HG02610 (cell line): ENCODE measurements around the gene ZEB2.

Experiments
- ATAC-seq: cut with Tn5 transposase; IDR thresholded peaks from one replicate; pipeline ENCODE4 v1.9.1; 2021; ENCODE audit warnings: mild to moderate bottlenecking, moderate library complexity; ENCODE audit not compliant: unreplicated experiment

Gene ZEB2

DNA sequence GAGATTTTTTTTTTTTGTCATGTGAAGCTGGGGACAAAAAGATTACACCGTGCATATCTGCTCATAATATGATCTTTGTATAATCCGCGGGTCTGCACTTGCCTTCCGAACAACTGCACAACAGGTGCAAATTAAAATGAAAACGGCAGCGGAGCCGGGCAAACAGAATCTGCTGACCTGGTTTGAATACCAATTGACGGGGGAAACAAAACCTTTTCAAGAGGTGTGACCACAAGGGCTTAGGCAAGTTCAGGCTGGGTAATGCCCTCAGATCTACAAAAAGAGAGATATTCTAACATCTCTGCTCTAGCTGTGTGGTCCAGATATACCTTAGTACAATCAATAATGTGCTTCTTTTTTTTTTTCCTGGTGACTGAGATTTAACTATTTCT lies 88.5 kb downstream of the ZEB2 start:
- ATAC-seq = no peak

DNA sequence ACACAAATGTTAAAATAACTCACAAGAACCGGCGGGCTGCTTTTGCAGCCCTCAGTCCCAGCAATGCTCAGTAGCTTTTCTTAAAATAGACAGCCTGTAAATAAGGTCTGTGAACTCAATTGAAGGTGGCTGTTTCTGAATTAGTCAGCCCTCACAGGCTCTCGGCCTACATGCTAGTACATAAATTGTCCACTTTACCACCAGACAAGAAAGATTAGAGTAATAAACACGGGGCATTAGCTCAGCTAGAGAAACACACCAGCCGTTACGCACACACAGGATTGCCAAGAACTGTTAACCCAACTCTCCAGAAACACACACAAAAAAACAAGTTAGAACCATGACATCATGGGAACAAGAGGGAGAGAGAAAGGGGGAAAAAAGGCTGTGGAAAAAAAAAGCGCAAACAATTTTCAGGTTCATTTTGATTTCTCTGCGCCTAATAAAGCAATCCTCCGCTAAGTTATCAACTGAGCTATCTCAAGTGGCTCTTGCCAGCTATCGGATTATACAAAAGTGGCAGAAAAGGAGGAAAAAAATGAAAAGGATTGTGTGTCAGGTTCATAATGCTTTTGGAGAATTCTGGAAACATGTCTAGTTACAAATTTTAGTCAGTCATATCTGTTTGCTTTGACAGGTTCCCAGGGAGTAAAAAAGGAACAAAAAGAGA lies 89.1 kb downstream of the ZEB2 start:
- ATAC-seq = peak; percentile 98

DNA sequence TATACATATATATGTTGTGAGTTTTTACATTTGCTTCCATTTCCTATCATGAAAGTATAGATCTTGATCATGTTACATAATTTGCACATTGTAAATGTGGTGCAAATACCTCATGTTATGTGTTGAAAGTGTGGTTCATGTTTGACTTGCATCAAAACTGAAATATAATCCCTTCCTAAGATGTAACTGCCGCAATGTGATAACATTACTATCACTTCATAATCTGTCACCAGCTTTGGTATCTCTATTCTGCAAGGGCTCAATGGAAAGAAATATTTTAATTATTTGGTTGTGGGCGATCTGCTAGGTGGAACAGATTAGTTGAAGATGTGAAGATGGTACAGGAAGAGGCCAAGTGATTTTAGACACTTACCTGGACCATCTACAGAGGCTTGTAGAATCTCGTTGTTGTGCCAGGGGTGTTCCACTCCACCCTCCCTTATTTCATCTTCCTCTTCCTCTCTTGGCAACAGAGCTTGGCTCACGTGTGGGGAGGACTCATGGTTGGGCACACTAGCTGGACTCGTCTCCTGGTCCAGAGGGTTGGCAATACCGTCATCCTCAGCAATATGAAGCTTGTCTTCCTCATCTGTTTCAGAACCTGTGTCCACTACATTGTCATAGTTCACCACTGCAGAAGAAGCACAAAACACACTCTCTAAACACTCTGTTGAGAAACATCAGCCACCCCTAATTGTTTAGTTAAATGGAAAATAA lies 90.4 kb downstream of the ZEB2 start:
- no peak for ATAC-seq

DNA sequence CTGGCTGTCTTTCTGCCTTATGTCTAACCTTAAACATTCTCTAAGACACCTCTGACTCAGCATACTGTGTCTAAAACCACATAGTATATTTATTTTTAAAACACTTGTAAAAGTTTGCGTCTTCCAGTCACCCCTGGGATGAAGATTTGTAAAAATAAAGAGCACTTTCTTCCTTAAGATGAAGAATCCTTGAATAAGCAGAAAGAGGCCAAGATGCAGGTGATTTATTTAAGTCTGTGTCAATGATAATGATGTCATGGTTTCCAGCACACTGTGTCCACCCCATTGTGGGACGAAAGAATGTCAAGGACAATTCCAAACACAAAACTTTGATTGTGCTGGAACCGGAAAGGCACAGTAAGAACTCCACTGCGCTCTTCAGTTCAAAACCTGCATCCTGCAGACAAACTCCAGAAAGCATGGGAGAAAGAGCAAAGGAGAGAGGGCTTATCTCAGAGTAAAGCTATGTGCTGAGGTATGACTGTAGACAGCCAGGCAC lies 92.9 kb downstream of the ZEB2 start:
- no peak for ATAC-seq

GRCh38 chr2:144426355-144426754 lies 93.6 kb downstream of the ZEB2 start:
- no peak for ATAC-seq

DNA sequence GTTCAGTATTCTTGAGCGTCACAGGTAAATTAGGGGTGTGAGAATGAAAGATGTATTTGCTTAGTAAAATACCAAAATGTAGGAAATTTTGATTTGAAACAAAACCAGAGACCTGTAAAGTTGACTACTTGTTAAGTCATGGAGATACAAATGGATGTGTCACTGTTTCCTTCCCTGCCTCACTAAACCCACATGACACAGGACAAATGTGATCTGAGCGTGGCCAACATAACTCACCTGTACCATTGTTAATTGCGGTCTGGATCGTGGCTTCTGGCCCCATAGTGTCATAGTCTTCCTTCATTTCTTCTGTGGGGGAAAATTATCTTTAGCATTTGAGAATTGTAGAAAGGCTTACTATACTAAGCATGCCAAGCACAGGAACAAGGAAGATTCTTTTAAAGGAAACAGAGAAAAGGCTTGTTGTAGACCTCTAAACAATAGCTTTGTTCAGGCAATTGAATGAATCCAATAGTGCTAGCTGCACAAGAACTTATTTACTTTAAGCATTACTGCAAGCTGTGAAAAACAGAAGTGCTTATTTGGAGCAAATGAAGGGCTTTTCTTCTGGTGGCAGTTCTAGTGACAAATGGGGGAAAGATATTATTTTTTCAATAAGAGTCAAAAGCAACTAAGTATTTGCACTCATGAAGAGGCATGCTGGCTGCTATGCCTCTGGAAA lies 95.2 kb downstream of the ZEB2 start:
- ATAC-seq = no peak

DNA sequence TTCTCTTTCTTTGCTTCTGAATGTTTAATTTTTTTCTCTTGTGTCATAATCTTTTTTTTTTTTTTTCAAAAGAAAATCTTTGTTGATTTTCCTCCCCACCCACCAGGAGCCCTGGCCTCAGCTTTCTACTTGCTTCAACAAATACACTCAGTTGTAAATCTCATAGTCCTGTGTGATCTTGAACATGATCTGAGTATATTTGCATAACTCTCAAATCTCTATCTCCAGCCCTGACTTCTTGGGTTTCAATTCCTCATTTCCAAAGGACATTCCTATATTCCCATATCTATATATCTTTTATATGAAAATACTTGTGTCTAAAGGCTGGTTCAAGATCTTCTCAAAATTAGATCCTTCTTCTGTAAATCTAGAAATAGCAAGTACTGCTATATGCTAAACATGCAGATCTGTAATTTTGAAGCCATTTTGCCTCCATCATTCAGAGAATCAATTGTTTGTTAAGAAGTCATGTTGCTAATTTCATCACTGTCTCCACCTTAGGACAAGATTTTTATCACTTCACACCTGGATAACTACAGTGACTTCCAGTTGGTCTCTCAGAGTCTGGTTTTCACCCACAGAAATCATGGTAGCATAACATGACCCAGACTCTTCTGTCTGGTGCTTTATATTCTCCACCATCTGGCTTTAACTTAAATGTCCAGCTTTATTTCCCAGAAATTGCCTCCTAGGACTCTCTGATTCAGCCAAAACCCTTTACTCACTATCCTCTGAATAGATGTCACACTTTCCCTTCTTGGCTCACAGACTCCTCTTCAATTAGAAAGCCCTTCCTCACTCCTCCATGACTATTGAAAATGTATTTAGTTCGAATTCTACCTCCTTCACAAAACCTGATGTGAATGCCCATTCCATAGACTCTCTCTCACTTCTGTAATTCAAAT lies 98.1 kb downstream of the ZEB2 start:
- ATAC-seq = no peak

DNA sequence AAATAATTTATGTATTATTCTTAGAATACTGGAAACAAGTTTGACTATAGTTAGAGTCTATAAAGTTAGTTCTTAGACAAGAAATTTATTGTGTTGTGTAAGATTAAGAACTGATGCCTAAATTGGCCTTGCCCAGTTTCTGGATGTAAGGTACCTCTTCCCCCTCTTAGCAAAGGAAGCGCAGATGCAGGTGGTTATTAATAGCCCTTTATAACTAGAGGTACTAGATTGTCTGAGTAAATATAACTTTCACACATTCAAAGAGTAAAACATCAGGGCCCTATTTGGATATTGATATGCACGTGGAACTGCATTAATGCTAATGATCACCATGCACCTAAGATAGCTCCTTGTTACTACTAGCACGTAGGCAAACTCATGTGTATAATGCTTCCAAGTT lies 100.7 kb downstream of the ZEB2 start:
- no peak for ATAC-seq

DNA sequence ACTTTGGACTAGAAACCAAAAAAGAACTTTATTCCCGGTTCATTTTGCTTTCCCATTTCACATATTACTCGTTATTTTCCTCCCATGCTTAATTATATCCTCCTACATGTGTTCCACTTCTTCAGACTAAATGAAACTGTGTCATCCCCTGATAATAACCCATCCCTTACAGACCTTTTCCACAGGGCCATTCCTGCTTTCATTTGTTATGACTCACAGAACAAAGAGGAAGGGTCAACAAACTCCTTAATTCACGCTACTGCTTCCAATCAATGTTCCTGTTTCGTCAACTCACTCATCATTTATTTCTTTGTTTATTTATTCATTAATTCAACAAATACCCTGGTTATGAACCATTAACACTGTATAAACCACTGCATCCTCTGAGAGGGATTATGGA lies 104.5 kb downstream of the ZEB2 start:
- no peak for ATAC-seq

DNA sequence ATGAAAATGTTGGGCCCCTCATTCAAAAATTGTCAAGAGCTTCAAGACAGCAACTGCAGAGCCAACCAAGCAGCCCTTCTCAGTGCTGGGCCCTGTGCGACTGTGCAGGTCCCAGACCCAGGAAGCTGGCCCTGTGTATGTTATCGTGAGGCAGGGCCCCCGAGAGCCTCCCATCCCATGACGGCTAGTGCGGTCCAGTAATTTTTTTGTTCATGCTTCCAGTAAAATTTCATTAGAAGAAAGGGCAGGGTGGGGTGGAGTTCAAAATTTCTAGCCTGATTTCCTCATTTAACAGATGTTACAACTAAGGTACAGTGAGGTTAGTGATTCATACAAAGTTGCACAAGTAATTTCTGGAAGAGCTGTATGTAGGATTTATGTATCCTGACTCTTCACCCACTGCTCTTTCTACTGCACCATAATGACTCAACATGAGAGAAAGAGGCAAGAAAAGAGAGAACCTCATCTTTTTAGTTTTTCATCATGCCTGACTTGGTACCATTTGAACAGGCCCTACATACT lies 105.5 kb downstream of the ZEB2 start:
- peak; percentile 96 for ATAC-seq

DNA sequence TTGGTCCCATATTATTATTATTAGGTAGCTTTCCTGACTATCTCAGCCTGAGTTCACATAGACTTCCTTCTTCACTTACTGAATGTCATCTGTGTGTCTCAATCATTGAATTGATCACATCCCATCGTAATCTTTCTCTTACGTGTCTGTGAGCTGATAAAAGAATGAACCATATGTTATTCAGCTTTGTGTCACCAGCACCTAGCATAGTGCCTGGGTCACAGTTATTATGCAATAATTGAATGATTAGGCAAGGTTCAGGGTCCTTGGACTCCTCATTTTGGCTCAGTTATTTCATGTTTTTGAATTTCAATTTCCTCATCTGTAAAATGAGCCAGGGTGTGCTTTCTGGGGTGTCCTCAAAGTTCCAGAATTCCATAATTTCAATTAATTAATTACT lies 107.2 kb downstream of the ZEB2 start:
- no peak for ATAC-seq

DNA sequence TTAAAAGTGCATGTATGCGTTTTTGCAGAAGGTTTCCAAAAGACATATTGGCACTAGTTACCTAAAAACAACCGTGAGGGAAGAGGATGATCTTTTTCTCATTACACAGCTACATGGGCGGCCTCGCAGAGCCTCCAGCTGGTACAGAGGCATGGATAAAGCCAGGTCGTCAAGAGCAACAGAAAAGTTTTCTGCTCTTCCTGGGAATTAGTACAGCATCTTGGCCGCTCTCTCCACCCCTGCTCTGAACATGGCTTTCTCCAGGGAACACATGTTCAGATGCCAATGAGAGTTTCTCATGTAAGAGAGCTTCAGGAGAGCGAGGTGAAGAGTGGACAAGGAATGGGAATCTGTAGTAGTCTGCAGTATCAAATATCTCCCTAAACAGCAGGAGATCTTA lies 108.4 kb downstream of the ZEB2 start:
- no peak for ATAC-seq

DNA sequence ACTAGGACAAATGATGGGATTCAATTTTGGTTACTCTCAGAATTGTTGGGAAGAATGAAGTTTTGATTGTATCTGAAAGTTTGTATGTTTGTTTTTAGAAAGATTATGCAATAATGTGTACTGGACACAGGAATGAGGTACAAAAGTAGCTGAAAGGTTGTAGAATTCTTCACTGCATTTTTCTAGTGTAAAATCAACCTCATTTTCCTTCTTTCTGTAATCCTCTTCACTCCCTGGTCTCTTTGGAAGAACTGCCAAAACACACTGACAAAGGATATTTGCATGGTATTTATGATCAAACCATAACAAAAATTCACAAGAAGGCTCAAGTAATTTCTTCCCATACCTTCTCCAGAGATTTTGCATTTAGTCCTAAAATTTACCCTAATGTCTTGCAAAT lies 110.7 kb downstream of the ZEB2 start:
- no peak for ATAC-seq

GRCh38 chr2:144407262-144407661 lies 112.7 kb downstream of the ZEB2 start:
- no peak for ATAC-seq

DNA sequence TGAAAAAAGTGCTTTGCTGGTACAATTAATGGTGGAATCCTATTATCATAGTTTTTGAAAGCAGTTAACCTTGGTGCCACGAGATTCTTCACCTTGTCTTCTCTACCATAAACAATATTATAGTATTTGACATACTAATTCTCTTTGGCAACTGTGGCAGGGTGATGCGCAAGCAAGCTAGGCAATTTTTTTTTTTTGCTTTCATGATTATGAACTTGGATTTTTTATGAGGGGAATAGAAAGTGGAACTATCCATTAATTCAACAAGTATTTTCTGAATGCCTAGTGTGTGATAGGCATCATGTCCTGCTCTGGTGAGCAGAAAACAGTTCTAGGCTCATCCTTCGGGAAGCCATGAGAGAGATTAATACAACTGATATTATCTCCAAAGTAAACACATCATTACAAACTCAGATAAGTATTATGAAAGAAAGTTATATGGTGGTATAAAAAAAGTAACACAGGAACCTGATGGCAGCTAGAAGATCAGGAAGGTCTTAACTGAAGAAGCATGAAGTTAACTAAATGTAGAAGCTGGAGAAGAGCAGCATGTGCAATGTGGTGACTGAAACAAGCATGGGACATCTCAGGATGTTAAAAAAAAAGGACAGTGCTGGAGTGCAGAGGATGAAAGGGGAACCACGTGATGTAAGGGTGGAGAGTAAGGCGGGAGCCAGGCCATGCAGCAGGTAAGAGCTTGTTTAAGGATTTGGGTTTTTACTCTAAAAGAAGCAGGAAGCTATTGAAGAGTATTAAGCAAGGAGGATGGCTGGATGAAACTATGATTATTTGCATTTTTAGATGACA lies 113.7 kb downstream of the ZEB2 start:
- no peak for ATAC-seq

GRCh38 chr2:144405321-144405720 lies 114.6 kb downstream of the ZEB2 start:
- ATAC-seq = no peak

DNA sequence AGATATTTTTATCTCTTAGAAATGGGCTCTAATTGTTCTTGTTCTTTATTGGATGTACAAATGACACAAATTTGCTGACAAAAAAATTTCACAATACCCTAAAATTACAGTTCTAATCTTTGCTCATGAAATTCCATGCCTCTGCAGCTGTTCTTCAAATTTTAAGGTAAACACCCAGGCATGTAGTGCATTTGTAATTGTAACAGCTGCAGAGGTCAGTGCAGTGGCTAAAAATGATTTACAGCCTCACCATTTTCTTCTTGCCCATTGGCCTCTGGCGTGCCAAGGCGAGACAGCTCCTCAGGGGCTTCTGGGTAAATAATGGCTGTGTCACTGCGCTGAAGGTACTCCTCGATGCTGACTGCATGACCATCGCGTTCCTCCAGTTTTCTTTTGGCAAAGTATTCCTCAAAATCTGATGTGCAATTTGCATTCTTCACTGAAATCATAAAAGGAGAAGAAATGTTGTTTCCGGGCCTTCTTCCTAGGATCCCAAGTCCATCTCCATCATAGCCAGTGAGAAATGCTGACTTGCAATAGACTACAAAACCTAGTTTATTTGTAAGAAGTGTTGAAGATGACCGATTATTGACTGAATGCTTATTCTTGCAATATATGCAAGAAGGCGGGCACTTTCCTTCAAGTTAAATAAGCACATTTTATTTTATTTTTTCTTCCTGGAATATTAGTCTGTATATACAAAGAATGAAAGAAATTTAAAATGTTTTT lies 115.2 kb downstream of the ZEB2 start:
- ATAC-seq = no peak

DNA sequence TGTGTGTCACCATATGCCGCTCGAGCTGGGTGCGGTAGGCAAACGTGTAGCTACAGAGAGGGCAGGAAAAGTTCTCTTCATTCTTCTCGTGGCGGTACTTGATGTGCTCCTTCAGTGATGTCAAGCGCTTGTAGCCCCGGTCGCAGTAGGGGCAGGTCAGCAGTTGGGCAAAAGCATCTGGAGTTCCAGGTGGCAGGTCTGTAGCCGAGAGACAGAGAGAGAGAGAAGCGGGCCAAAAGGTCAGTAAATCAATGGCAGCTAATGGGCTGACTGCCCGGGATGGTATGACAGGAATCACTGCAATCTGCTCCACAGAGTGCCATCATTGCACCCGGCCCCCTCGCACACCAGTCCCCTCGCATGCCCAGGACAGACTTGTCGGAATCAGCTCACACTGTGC lies 116.0 kb downstream of the ZEB2 start:
- no peak for ATAC-seq

- ATAC-seq = no peak
These were observed 117.7 kb downstream of the ZEB2 start for GRCh38 chr2:144402251-144402650.
